Daoy (cell line): ENCODE data around the gene NEMP1. TPM values are rescaled to one million over a fixed set of nuclear protein-coding genes. Genes with fewer than 3 reads are reported as not detected.
A peak's percentile ranks its signal among the peaks of the same experiment; 100 is the strongest.
"Not testable (repeated sequence)": the region's sequence is repeated elsewhere in the genome, so short reads cannot be mapped to it uniquely, and the experiment has no call there.

Experiments used
- DNase-seq: peaks from one replicate; pipeline ENCODE4 v3.0.0-alpha.2; 2015; ENCODE audit warnings: low read depth
- total RNA-seq: library from RNA; depleted of rRNA; stranded (reverse); fragments of >200 nt; shearing (Covaris generic); gene quantifications from 2 replicates; pipeline ENCODE4 v1.2.3, GENCODE V29; 2014

The NEMP1 gene
- total RNA-seq, 1 experiment from 2014 or later: 34.1 TPM

- no peak for DNase-seq
Observed at GRCh38 chr12:57091638-57092528, 13.3 kb upstream of the NEMP1 start.

- no peak for DNase-seq
Observed at GRCh38 chr12:57090924-57091637, 12.5 kb upstream of the NEMP1 start.

GRCh38 chr12:57090490-57090889 lies 11.9 kb upstream of the NEMP1 start:
- no peak for DNase-seq

GRCh38 chr12:57089271-57090245 lies 11.0 kb upstream of the NEMP1 start:
- DNase-seq: peak; percentile 63

GRCh38 chr12:57088354-57089270 lies 10.0 kb upstream of the NEMP1 start, which contains the start of gene NAB2:
TSS of gene NAB2 (plus strand) at chr12:57089114. CDS start at chr12:57089272, 158 bp downstream.
- peak; percentile 97 for DNase-seq

GRCh38 chr12:57087691-57088353 lies 9.2 kb upstream of the NEMP1 start:
- DNase-seq: peak; percentile 97

GRCh38 chr12:57087010-57087690 lies 8.6 kb upstream of the NEMP1 start:
- DNase-seq: peak; percentile 92

- peak; percentile 86 for DNase-seq
Observed at GRCh38 chr12:57086493-57087009, 8.0 kb upstream of the NEMP1 start.

GRCh38 chr12:57085999-57086492 lies 7.5 kb upstream of the NEMP1 start:
- DNase-seq: peak; percentile 60

- no peak for DNase-seq
Observed at GRCh38 chr12:57080855-57081254, 2.3 kb upstream of the NEMP1 start.

- DNase-seq: no peak
Observed at GRCh38 chr12:57079821-57080220, 1.2 kb upstream of the NEMP1 start.

GRCh38 chr12:57073566-57074450 lies 4.8 kb downstream of the NEMP1 start:
- DNase-seq: not testable (repeated sequence)

- DNase-seq: no peak
Observed at GRCh38 chr12:57072661-57073060, 5.9 kb downstream of the NEMP1 start.

- DNase-seq: peak; percentile 62
Observed at GRCh38 chr12:57069523-57069922, 9.1 kb downstream of the NEMP1 start.

- no peak for DNase-seq
Observed at GRCh38 chr12:57066245-57066644, 12.3 kb downstream of the NEMP1 start.

- no peak for DNase-seq
Observed at GRCh38 chr12:57063991-57064685, 14.5 kb downstream of the NEMP1 start.

- DNase-seq: no peak
Observed at GRCh38 chr12:57058454-57058853, 20.1 kb downstream of the NEMP1 start.
